ENCODE data around the gene CPA5. TPM values are rescaled to one million over a fixed set of nuclear protein-coding genes. Genes with fewer than 3 reads are reported as not detected.

Gene CPA5
- total RNA-seq, 1 experiment from 2014 or later, result 3.3 TPM

GRCh38 chr7:130360518-130360917 is 15.9 kb downstream of the CPA5 start:
- no peaks in the 10 kb centered on the region for H3K36me3 ChIP-seq
- no peak overlapping the region for H3K4me3 ChIP-seq
- no peaks in the 10 kb centered on the region for H3K27me3 ChIP-seq
- no peak for DNase-seq
- no peak overlapping the region for H3K27ac ChIP-seq
- H3K4me1 ChIP-seq, result peaks cover 61% of the 10 kb centered on the region
- peaks cover 15% of the 10 kb centered on the region; the same call in 1 of the 2 replicates for H3K9me3 ChIP-seq (replicated peaks)

- H3K4me3 ChIP-seq, result no peak overlapping the region
- no peak for DNase-seq
- H3K27me3 ChIP-seq, result no peaks in the 10 kb centered on the region
- H3K9me3 ChIP-seq (replicated peaks), result peaks cover 15% of the 10 kb centered on the region; the same call in 1 of the 2 replicates
- H3K27ac ChIP-seq, result no peak overlapping the region
- H3K4me1 ChIP-seq, result peaks cover 62% of the 10 kb centered on the region
- no peaks in the 10 kb centered on the region for H3K36me3 ChIP-seq
These were observed 17.1 kb downstream of the CPA5 start for GRCh38 chr7:130361681-130362080.

GRCh38 chr7:130362251-130362816 is 17.7 kb downstream of the CPA5 start:
- peaks cover 15% of the 10 kb centered on the region; the same call in 1 of the 2 replicates for H3K9me3 ChIP-seq (replicated peaks)
- no peak overlapping the region; the same call in 1 of the 2 replicates for H3K27ac ChIP-seq
- no peaks in the 10 kb centered on the region for H3K27me3 ChIP-seq
- DNase-seq, result no peak
- peaks cover 62% of the 10 kb centered on the region for H3K4me1 ChIP-seq
- H3K4me3 ChIP-seq, result no peak overlapping the region
- no peaks in the 10 kb centered on the region for H3K36me3 ChIP-seq

GRCh38 chr7:130363026-130363847 is 18.6 kb downstream of the CPA5 start:
- H3K36me3 ChIP-seq, result no peaks in the 10 kb centered on the region
- H3K27ac ChIP-seq, result peak overlapping the region; percentile 100
- H3K4me3 ChIP-seq, result no peak overlapping the region
- DNase-seq, result peak; percentile 76 to 81
- no peaks in the 10 kb centered on the region for H3K27me3 ChIP-seq
- H3K9me3 ChIP-seq (replicated peaks), result peaks cover 15% of the 10 kb centered on the region; the same call in 1 of the 2 replicates
- peaks cover 60% of the 10 kb centered on the region for H3K4me1 ChIP-seq

GRCh38 chr7:130364451-130364850 is 19.8 kb downstream of the CPA5 start:
- Histone ChIP-seq H3K9me3 (replicated peaks) (peaks cover 15% of the 10 kb centered on the region; the same call in 1 of the 2 replicates), H3K36me3 (no peaks in the 10 kb centered on the region), H3K4me3 (peak overlapping the region; percentile 7), H3K27ac (peak overlapping the region; percentile 100), H3K4me1 (peaks cover 54% of the 10 kb centered on the region), H3K27me3 (no peaks in the 10 kb centered on the region)
- DNase-seq, result peak; percentile 89 to 95

- Histone ChIP-seq H3K9me3 (replicated peaks) (peaks cover 9% of the 10 kb centered on the region; the same call in 1 of the 2 replicates), H3K4me1 (peaks cover 59% of the 10 kb centered on the region)
- DNase-seq, result peak; percentile 96 to 98
These were observed 20.5 kb downstream of the CPA5 start for GRCh38 chr7:130365088-130365487.

GRCh38 chr7:130365511-130366441 is 21.2 kb downstream of the CPA5 start:
- peak; percentile 100 for DNase-seq
- H3K4me1 ChIP-seq, result peaks cover 61% of the 10 kb centered on the region

More at GRCh38 chr7:130365088-130365487, 20.5 kb downstream of the CPA5 start:
- Histone ChIP-seq H3K4me3 (peak overlapping the region; percentile 7), H3K36me3 (no peaks in the 10 kb centered on the region), H3K27me3 (no peaks in the 10 kb centered on the region), H3K27ac (peak overlapping the region; percentile 100)

GRCh38 chr7:130366564-130366963 is 21.9 kb downstream of the CPA5 start:
- Histone ChIP-seq H3K27me3 (no peaks in the 10 kb centered on the region), H3K27ac (peak overlapping the region; percentile 100), H3K9me3 (replicated peaks) (no peaks in the 10 kb centered on the region), H3K36me3 (no peaks in the 10 kb centered on the region), H3K4me1 (peaks cover 66% of the 10 kb centered on the region), H3K4me3 (peak overlapping the region; percentile 33)
- DNase-seq, result peak; percentile 70 to 81

More at GRCh38 chr7:130365511-130366441, 21.2 kb downstream of the CPA5 start:
- no peaks in the 10 kb centered on the region for H3K27me3 ChIP-seq
- H3K9me3 ChIP-seq (replicated peaks), result peaks cover 2% of the 10 kb centered on the region; the same call in 1 of the 2 replicates
- no peaks in the 10 kb centered on the region for H3K36me3 ChIP-seq
- peak overlapping the region; percentile 33 for H3K4me3 ChIP-seq
- peak overlapping the region; percentile 100 for H3K27ac ChIP-seq

- Histone ChIP-seq H3K4me1 (peaks cover 72% of the 10 kb centered on the region), H3K36me3 (no peaks in the 10 kb centered on the region)
- peak; percentile 49 to 82 for DNase-seq
These were observed 22.6 kb downstream of the CPA5 start for GRCh38 chr7:130367088-130367755.

GRCh38 chr7:130367836-130368746 is 23.5 kb downstream of the CPA5 start:
- DNase-seq, result no peak
- H3K9me3 ChIP-seq (replicated peaks), result no peaks in the 10 kb centered on the region
- H3K27me3 ChIP-seq, result no peaks in the 10 kb centered on the region
- peaks cover 76% of the 10 kb centered on the region for H3K4me1 ChIP-seq
- no peak overlapping the region for H3K4me3 ChIP-seq
- H3K27ac ChIP-seq, result peak overlapping the region; percentile 100; the same call in 1 of the 2 replicates
- no peaks in the 10 kb centered on the region for H3K36me3 ChIP-seq

More at GRCh38 chr7:130367088-130367755, 22.6 kb downstream of the CPA5 start:
- Histone ChIP-seq H3K4me3 (peak overlapping the region; percentile 33), H3K27me3 (no peaks in the 10 kb centered on the region), H3K9me3 (replicated peaks) (no peaks in the 10 kb centered on the region), H3K27ac (peak overlapping the region; percentile 100)

GRCh38 chr7:130369110-130369711 is 24.6 kb downstream of the CPA5 start:
- H3K27ac ChIP-seq, result peak overlapping the region; percentile 16
- DNase-seq, result no peak
- H3K36me3 ChIP-seq, result no peaks in the 10 kb centered on the region
- H3K4me3 ChIP-seq, result no peak overlapping the region
- H3K9me3 ChIP-seq (replicated peaks), result no peaks in the 10 kb centered on the region
- H3K4me1 ChIP-seq, result peaks cover 68% of the 10 kb centered on the region
- H3K27me3 ChIP-seq, result no peaks in the 10 kb centered on the region

GRCh38 chr7:130369831-130370550 is 25.4 kb downstream of the CPA5 start:
- DNase-seq, result peak in 1 of 2 experiments; percentile 47
- peak overlapping the region; percentile 16 for H3K27ac ChIP-seq
- no peaks in the 10 kb centered on the region for H3K27me3 ChIP-seq
- no peaks in the 10 kb centered on the region for H3K36me3 ChIP-seq
- H3K9me3 ChIP-seq (replicated peaks), result no peaks in the 10 kb centered on the region
- no peak overlapping the region for H3K4me3 ChIP-seq
- H3K4me1 ChIP-seq, result peaks cover 68% of the 10 kb centered on the region

Measured in SJCRH30 (cell line).